T-cell (primary cell): ENCODE data around the gene PRKCB. TPM values are rescaled to one million over a fixed set of nuclear protein-coding genes. Genes with fewer than 3 reads are reported as not detected.

Experiments
- ATAC-seq, 4 experiments: fragments of 200-7000 bp in 3 of 4; fragments of 150-1000 bp in 1 of 4; cut with Tn5 transposase; replicated peaks in 1 of 4; 1 replicate in 3 of 4; 2 replicates in 1 of 4; pipeline ENCODE4 v1.10.0; 2021; ENCODE audit warnings: moderate library complexity in 3 of 4, mild to moderate bottlenecking in 2 of 4, moderate number of reproducible peaks in 1 of 4
- CTCF ChIA-PET, 2 donors: fragments of 300-600 bp; sonication (Branson Sonifier 250); formaldehyde crosslinking; loops; one replicate each; lab custom pipeline; 2022; ENCODE audit warnings: antibody characterized with exemption in 2 of 2; lab: Charles Lee
- POLR2A ChIA-PET, 2 donors: fragments of 300-600 bp; sonication (Branson Sonifier 250); formaldehyde crosslinking; loops; one replicate each; lab custom pipeline; 2022; ENCODE audit warnings: antibody characterized with exemption in 2 of 2; lab: Charles Lee
- DNase-seq, 35 experiments: peaks; one replicate each; pipeline versions ENCODE4 v3.0.0 to v3.0.0-alpha.2; 2013 to 2023
- H3K27ac ChIP-seq: one replicate; pipeline ENCODE4 v1.5.1; 2013; ENCODE audit warnings: low read length
- H3K27me3 ChIP-seq, 2 experiments: replicated peaks in 1 of 2; 1 replicate in 1 of 2; 2 replicates in 1 of 2; pipeline versions ENCODE4 v1.6.1 to v1.7.0; 2013; ENCODE audit warnings: low read length in 1 of 2, mixed read lengths in 1 of 2; ENCODE audit not compliant: control insufficient read depth in 2 of 2, insufficient read depth in 2 of 2; ENCODE audit errors: extremely low read depth in 1 of 2
- H3K36me3 ChIP-seq, 2 donors: 1 replicate in 1 of 2; 2 replicates in 1 of 2; pipeline versions ENCODE4 v1.6.1 to v1.7.0; 2013; ENCODE audit warnings: low read length in 1 of 2; ENCODE audit not compliant: control insufficient read depth in 2 of 2, insufficient read depth in 1 of 2; ENCODE audit errors: extremely low read depth in 1 of 2
- H3K4me1 ChIP-seq, 2 experiments: 1 replicate in 1 of 2; 2 replicates in 1 of 2; pipeline versions ENCODE4 v1.6.1 to v1.7.0; 2013; ENCODE audit warnings: low read length in 2 of 2, mixed read lengths in 1 of 2; ENCODE audit not compliant: insufficient read depth in 2 of 2, control insufficient read depth in 1 of 2; ENCODE audit errors: extremely low read depth in 1 of 2
- H3K4me3 ChIP-seq, 2 donors: 1 replicate in 1 of 2; 2 replicates in 1 of 2; pipeline versions ENCODE4 v1.5.1 to v1.7.0; 2013; ENCODE audit warnings: mild to moderate bottlenecking in 2 of 2, low read length in 1 of 2, moderate library complexity in 1 of 2; ENCODE audit not compliant: control insufficient read depth in 1 of 2; ENCODE audit errors: extremely low read depth in 1 of 2
- H3K9me3 ChIP-seq: 2 replicates; pipeline ENCODE4 v1.7.0; 2013
- H3K27ac Mint-ChIP-seq, 2 donors: one replicate each; pipeline ENCODE4 v1.8.0; 2020 to 2021; ENCODE audit warnings: mild to moderate bottlenecking in 2 of 2, mixed read lengths in 2 of 2
- H3K27me3 Mint-ChIP-seq, 2 donors: one replicate each; pipeline ENCODE4 v1.8.0; 2021 to 2022; ENCODE audit warnings: mixed read lengths in 2 of 2
- H3K36me3 Mint-ChIP-seq: one replicate; pipeline ENCODE4 v1.8.0; 2021; ENCODE audit warnings: mixed read lengths
- H3K4me1 Mint-ChIP-seq, 3 donors: one replicate each; pipeline ENCODE4 v1.8.0; 2020 to 2022; ENCODE audit warnings: mixed read lengths in 3 of 3, mild to moderate bottlenecking in 1 of 3
- H3K4me3 Mint-ChIP-seq, 3 donors: one replicate each; pipeline ENCODE4 v1.8.0; 2020 to 2022; ENCODE audit warnings: mild to moderate bottlenecking in 3 of 3, mixed read lengths in 3 of 3, moderate library complexity in 3 of 3
- H3K9me3 Mint-ChIP-seq, 3 donors: one replicate each; pipeline ENCODE4 v1.8.0; 2020 to 2022; ENCODE audit warnings: mixed read lengths in 3 of 3
- WGBS: methylation state at CpG from one replicate; pipeline ENCODE4 v1.1.5; 2013; ENCODE audit warnings: missing lambda C conversion rate; ENCODE audit not compliant: insufficient coverage; 5-methylcytosine and 5-hydroxymethylcytosine counted together
- total RNA-seq, 35 experiments: library from RNA in 6 of 35; stranded (reverse) in 6 of 35; fragments of 120-200 nt in 1 of 35; gene quantifications; one replicate each; pipeline versions ENCODE4 v1.2.1 to v1.2.4 and lab custom pipeline; 2013 to 2026

Gene PRKCB
- total RNA-seq, 5 donors from 2014 or later (not counting 1 experiment from before 2014, with no cell fraction given), result 84.7 to 114 (median 105) TPM

- Histone ChIP-seq H3K27ac (no peak overlapping the region), H3K27me3 (no peaks in the 10 kb centered on the region), H3K4me1 (no peaks in the 10 kb centered on the region), H3K9me3 (no peaks in the 10 kb centered on the region), H3K4me3 (no peak overlapping the region), H3K36me3 (peaks cover 6 to 35% of the 10 kb centered on the region in 2 donors)
- peaks cover 51% of the 10 kb centered on the region for H3K36me3 Mint-ChIP-seq
- WGBS, result 100% methylated on average over 1 of the region's 2 CpGs
- no peaks in the 10 kb centered on the region for H3K9me3 Mint-ChIP-seq
- CTCF ChIA-PET, result interaction anchor here in 1 of 2 donors (0.6 kb wide), 1 partner anchor 1797 kb away, joined by 3 read pairs; no protein-coding TSS in a partner anchor
- ATAC-seq (no peak), DNase-seq (no peak)
- H3K4me3 Mint-ChIP-seq, result no peak overlapping the region
- POLR2A ChIA-PET, result interaction anchor here in 1 of 2 donors (0.5 kb wide), 1 partner anchor 9 kb away, joined by 7 read pairs; no protein-coding TSS in a partner anchor
- no peak overlapping the region for H3K27ac Mint-ChIP-seq
- peaks cover 0 to 6% (median 2%) of the 10 kb centered on the region in 3 donors for H3K4me1 Mint-ChIP-seq
- H3K27me3 Mint-ChIP-seq, result no peaks in the 10 kb centered on the region
Observed at GRCh38 chr16:24141917-24142316, 306.1 kb downstream of the PRKCB start.

GRCh38 chr16:24145927-24146326 is 310.1 kb downstream of the PRKCB start:
- WGBS, result 100% methylated on average over 1 of the region's 3 CpGs
- Mint-ChIP-seq H3K36me3 (peaks cover 34% of the 10 kb centered on the region), H3K9me3 (no peaks in the 10 kb centered on the region), H3K4me3 (no peak overlapping the region), H3K27me3 (no peaks in the 10 kb centered on the region), H3K4me1 (peaks cover 33 to 34% (median 33%) of the 10 kb centered on the region in 3 donors), H3K27ac (no peak overlapping the region)
- POLR2A ChIA-PET, result interaction anchor here in 1 of 2 donors (0.5 kb wide), 1 partner anchor 378 kb away, joined by 3 read pairs; no protein-coding TSS in a partner anchor
- H3K4me1 ChIP-seq, result peaks cover 0 to 2% of the 10 kb centered on the region in 2 experiments
- H3K9me3 ChIP-seq, result no peaks in the 10 kb centered on the region
- ATAC-seq (no peak), DNase-seq (no peak)
- H3K27ac ChIP-seq, result no peak overlapping the region
- H3K36me3 ChIP-seq, result peaks cover 6 to 21% of the 10 kb centered on the region in 2 donors
- CTCF ChIA-PET, result no interaction called here
- H3K4me3 ChIP-seq, result no peak overlapping the region
- no peaks in the 10 kb centered on the region for H3K27me3 ChIP-seq

GRCh38 chr16:24146518-24146917 is 310.7 kb downstream of the PRKCB start:
- DNase-seq, result no peak
- ATAC-seq, result no peak
- 100% methylated on average over 4 of the region's 7 CpGs for WGBS
- Histone ChIP-seq H3K27me3 (no peaks in the 10 kb centered on the region), H3K36me3 (peaks cover 6 to 19% of the 10 kb centered on the region in 2 donors), H3K4me1 (peaks cover 2 to 5% of the 10 kb centered on the region in 2 experiments), H3K27ac (no peak overlapping the region), H3K9me3 (no peaks in the 10 kb centered on the region), H3K4me3 (no peak overlapping the region)
- Mint-ChIP-seq H3K27me3 (no peaks in the 10 kb centered on the region), H3K9me3 (no peaks in the 10 kb centered on the region), H3K4me3 (no peak overlapping the region), H3K36me3 (peaks cover 34% of the 10 kb centered on the region), H3K27ac (no peak overlapping the region), H3K4me1 (peaks cover 39 to 40% (median 39%) of the 10 kb centered on the region in 3 donors)
- CTCF ChIA-PET, result no interaction called here
- POLR2A ChIA-PET, result interaction anchor here in 1 of 2 donors (0.5 kb wide), 1 partner anchor 379 kb away, joined by 3 read pairs; no protein-coding TSS in a partner anchor

GRCh38 chr16:24149102-24149501 is 313.3 kb downstream of the PRKCB start:
- no peak for ATAC-seq
- POLR2A ChIA-PET, result no interaction called here
- H3K27ac ChIP-seq, result no peak overlapping the region

GRCh38 chr16:24150282-24150681 is 314.5 kb downstream of the PRKCB start:
- no peaks in the 10 kb centered on the region for H3K27me3 Mint-ChIP-seq
- CTCF ChIA-PET, result no interaction called here
- POLR2A ChIA-PET, result no interaction called here
- ATAC-seq (no peak), DNase-seq (no peak)
- Histone ChIP-seq H3K27me3 (no peaks in the 10 kb centered on the region), H3K27ac (no peak overlapping the region), H3K9me3 (no peaks in the 10 kb centered on the region), H3K4me3 (no peak overlapping the region), H3K4me1 (peaks cover 8 to 13% of the 10 kb centered on the region in 2 experiments), H3K36me3 (peaks cover 11 to 33% of the 10 kb centered on the region in 2 donors)
- no peaks in the 10 kb centered on the region for H3K9me3 Mint-ChIP-seq
- H3K36me3 Mint-ChIP-seq, result peaks cover 25% of the 10 kb centered on the region
- peaks cover 48 to 55% (median 52%) of the 10 kb centered on the region in 3 donors for H3K4me1 Mint-ChIP-seq
- H3K4me3 Mint-ChIP-seq, result no peak overlapping the region
- no CpG with 5 or more reads among the region's 2 CpGs for WGBS
- H3K27ac Mint-ChIP-seq, result peak overlapping the region; percentile 44 to 45

More at GRCh38 chr16:24149102-24149501, 313.3 kb downstream of the PRKCB start:
- Mint-ChIP-seq H3K4me3 (no peak overlapping the region), H3K9me3 (no peaks in the 10 kb centered on the region), H3K4me1 (peaks cover 48 to 55% (median 54%) of the 10 kb centered on the region in 3 donors), H3K27ac (peak overlapping the region; percentile 81 to 84), H3K36me3 (peaks cover 24% of the 10 kb centered on the region), H3K27me3 (no peaks in the 10 kb centered on the region)
- Histone ChIP-seq H3K9me3 (no peaks in the 10 kb centered on the region), H3K4me3 (no peak overlapping the region), H3K4me1 (peaks cover 8 to 13% of the 10 kb centered on the region in 2 experiments), H3K27me3 (no peaks in the 10 kb centered on the region), H3K36me3 (peaks cover under 1 to 21% of the 10 kb centered on the region in 2 donors)
- CTCF ChIA-PET, result no interaction called here
- DNase-seq, result no peak
- WGBS, result no CpG with 5 or more reads among the region's 3 CpGs

GRCh38 chr16:24151482-24151939 is 315.7 kb downstream of the PRKCB start:
- Mint-ChIP-seq H3K4me3 (peak overlapping the region; percentile 10 to 60 (median 32)), H3K36me3 (peaks cover 31% of the 10 kb centered on the region), H3K27ac (peak overlapping the region; percentile 70 to 80), H3K4me1 (peaks cover 48 to 52% (median 50%) of the 10 kb centered on the region in 3 donors), H3K27me3 (no peaks in the 10 kb centered on the region), H3K9me3 (no peaks in the 10 kb centered on the region)
- DNase-seq (peak in 27 of 35 experiments; percentile 1 to 45 (median 12)), ATAC-seq (peak; percentile 60 to 91 (median 80))
- ChIA-PET POLR2A (no interaction called here), CTCF (no interaction called here)
- Histone ChIP-seq H3K4me3 (no peak overlapping the region), H3K9me3 (no peaks in the 10 kb centered on the region), H3K36me3 (peaks cover 13 to 29% of the 10 kb centered on the region in 2 donors), H3K27me3 (no peaks in the 10 kb centered on the region), H3K4me1 (peaks cover 8 to 13% of the 10 kb centered on the region in 2 experiments), H3K27ac (no peak overlapping the region)
- WGBS, result 39% methylated on average over 5 of the region's 5 CpGs
